ENCODE measurements around the gene RDH13.

DNA sequence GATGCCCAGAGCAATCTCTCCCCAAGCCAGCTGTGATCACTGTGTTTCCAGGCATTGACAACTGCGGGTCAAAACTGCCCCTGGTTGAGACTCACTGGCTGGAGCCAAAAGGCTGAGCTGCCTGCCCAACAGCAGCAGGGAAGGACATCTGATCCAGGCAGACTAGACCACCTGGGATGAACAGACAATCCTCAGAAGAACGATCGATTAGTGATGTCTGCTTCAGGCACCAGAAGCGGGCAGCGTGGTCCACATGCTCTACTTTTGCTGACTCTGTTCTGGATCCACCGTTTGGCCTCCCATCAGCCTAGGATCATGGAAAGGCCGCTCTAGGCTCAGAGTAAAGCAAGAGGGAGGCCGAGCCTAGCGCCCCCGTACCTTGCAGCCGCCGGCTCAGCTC, 15.0 kb downstream of the RDH13 start:
- TF ChIP-seq, protein P1, sequence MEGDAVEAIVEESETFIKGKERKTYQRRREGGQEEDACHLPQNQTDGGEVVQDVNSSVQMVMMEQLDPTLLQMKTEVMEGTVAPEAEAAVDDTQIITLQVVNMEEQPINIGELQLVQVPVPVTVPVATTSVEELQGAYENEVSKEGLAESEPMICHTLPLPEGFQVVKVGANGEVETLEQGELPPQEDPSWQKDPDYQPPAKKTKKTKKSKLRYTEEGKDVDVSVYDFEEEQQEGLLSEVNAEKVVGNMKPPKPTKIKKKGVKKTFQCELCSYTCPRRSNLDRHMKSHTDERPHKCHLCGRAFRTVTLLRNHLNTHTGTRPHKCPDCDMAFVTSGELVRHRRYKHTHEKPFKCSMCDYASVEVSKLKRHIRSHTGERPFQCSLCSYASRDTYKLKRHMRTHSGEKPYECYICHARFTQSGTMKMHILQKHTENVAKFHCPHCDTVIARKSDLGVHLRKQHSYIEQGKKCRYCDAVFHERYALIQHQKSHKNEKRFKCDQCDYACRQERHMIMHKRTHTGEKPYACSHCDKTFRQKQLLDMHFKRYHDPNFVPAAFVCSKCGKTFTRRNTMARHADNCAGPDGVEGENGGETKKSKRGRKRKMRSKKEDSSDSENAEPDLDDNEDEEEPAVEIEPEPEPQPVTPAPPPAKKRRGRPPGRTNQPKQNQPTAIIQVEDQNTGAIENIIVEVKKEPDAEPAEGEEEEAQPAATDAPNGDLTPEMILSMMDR (IDR thresholded peaks at IDR 0.05), result no peak
- TF ChIP-seq POLR2A (IDR thresholded peaks at IDR 0.05) (no peak), POLR2AphosphoS5 (IDR thresholded peaks at IDR 0.05) (no peak), EP300 (IDR thresholded peaks at IDR 0.05) (no peak)
